HL-60/S4 treated with phorbol 12-myristate 13-acetate at 8.2 ng/mL for 4 days and 3 days (cell line): ENCODE measurements around the gene ARHGEF12.

Experiments used
- in situ Hi-C: fragments of 300-500 bp; cut with MboI; formaldehyde crosslinking; loops from 2 replicates; pipeline ENCODE4 v1.15.0; 2022; ENCODE audit warnings: low sequenced_read_pairs

Gene ARHGEF12

GRCh38 chr11:120528749-120529148 is 192.5 kb downstream of the ARHGEF12 start:
- in situ Hi-C loops: loop anchor here (25.0 kb wide), 1 partner anchor 409 kb away; no protein-coding TSS in a partner anchor

DNA sequence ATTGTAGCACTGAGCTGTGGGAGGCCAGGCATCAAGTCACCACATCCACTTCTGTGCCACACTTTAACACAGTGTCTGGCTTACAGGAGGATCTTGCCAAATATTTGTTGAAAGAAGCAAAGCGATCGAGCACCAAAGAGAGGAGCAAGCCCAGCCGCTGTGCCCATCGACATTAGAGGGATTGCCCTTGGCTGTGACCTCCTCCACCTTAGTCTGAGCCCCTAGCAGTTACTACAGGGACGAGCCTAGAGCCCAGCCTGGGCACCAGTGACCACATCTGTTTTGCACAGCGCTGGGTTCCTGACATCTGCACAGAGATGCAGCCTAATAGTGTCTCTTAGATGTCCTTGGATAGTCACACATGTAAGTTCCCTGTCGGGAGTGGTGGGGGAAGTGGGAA is 193.0 kb downstream of the ARHGEF12 start:
- in situ Hi-C loops: loop anchor here (25.0 kb wide), 1 partner anchor 408 kb away; no protein-coding TSS in a partner anchor

GRCh38 chr11:120529911-120530310 is 193.7 kb downstream of the ARHGEF12 start:
- in situ Hi-C loops: loop anchor here (25.0 kb wide), 1 partner anchor 407 kb away; no protein-coding TSS in a partner anchor

- in situ Hi-C loops: loop anchor here (25.0 kb wide), 1 partner anchor 405 kb away; no protein-coding TSS in a partner anchor
These were observed 196.0 kb downstream of the ARHGEF12 start for GRCh38 chr11:120532082-120532831.

DNA sequence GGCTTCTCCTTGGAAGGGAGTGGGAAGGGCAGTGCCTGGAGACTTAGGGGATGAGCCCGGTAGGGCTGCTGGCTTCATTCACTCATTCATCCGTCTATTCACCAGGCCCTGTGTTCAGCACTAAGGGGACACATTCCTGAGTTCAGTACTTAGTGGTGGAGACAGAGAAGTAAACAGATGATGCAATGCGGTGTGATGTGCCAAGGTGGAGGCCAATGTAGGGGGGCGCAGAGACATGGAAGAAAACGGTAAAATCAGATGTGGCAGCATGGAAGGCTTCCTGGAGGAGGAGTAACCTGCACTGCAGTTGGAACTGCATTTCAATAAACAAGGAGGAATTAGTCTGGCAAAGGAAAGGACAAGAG is 196.6 kb downstream of the ARHGEF12 start:
- in situ Hi-C loops: loop anchor here (25.0 kb wide), 1 partner anchor 404 kb away; no protein-coding TSS in a partner anchor

- in situ Hi-C loops: loop anchor here (25.0 kb wide), 1 partner anchor 401 kb away; no protein-coding TSS in a partner anchor
These were observed 200.0 kb downstream of the ARHGEF12 start for GRCh38 chr11:120536091-120536796.

- in situ Hi-C loops: loop anchor here (25.0 kb wide), 1 partner anchor 401 kb away; no protein-coding TSS in a partner anchor
These were observed 200.6 kb downstream of the ARHGEF12 start for GRCh38 chr11:120536797-120537169.

DNA sequence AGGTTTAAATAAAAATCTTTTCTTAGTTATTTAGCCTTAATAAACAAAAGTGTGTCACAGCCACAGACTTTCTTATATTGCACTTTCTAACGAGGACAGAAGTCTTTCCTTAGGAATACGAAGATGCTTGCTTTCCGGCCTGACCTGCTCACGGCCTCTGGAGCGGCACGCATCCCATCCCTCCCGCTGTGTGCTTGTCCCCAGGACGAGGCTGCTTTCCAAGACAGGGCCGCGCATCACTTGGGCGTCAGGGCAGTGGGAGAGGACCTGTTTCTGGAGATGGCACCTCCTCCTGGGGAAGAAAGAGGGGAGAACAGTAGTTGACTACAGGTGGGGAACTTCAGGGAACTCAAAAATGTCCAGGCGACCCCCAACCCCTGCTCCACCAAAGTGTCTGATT is 201.8 kb downstream of the ARHGEF12 start:
- in situ Hi-C loops: loop anchor here (25.0 kb wide), 1 partner anchor 399 kb away; no protein-coding TSS in a partner anchor

DNA sequence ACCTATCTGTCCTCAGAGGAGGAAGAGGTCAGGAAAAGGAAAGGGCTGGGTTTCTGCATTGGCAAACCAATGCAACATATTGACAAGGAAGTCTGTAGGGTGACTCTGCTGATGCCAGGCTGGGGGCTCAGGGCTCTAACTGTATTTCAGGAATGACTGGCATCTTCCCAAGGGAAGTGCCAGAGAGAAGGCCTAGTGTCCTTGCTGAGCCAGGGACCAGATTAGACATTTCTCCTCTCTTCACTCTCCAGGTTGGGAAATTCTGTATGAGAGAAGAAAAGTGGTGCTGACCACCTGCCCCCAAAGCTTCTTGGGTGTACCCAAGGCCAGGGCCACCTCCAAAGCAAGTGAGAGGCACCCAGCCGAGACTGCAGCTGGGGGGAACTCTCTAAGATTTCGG is 202.5 kb downstream of the ARHGEF12 start:
- in situ Hi-C loops: loop anchor here (25.0 kb wide), 1 partner anchor 399 kb away; no protein-coding TSS in a partner anchor
